HG03442 (cell line): ENCODE data around the gene SLC16A2.
"Not testable (repeated sequence)": the region's sequence is repeated elsewhere in the genome, so short reads cannot be mapped to it uniquely, and the experiment has no call there.

Experiments
- ATAC-seq: cut with Tn5 transposase; IDR thresholded peaks from one replicate; pipeline ENCODE4 v1.9.1; 2021; ENCODE audit warnings: mild to moderate bottlenecking, moderate library complexity; ENCODE audit not compliant: unreplicated experiment

Gene SLC16A2

DNA sequence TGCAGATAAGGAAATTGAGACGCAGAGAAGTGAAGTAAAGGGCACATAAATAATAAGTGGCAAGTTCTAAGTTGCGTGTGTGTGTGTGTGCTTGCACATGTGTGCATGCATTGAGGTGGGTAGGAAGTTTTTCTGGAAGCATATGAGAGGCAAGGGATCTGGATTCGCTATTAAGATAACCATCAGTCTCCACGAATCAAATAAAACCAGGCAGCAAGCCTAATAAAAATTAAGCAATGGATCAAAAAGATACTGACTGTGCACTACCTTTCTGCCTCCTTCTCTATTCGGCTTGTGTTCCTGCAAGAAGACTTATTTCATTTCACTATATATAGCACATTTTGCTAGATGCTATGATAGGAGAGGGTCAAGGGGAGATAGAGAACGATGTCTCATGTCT is 23.8 kb downstream of the SLC16A2 start:
- no peak for ATAC-seq

DNA sequence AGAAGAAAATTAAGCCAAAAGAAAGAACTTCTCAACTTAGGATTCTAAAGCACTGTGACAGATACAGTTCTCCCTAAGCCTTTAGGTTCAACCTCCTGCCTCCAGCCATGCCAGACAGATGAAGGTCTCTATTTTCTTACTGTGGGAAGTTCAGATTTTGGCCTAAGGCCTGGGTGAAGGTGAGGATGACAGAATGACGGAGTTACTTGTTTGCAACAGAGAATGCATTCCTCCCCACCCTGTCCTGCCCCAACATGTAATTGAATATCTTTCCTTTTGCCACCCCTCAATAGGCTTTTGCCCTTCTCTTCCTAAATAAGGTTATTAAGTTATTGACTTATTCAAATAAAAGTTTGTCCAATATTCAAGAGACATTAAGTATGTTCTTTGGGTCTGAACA is 25.6 kb downstream of the SLC16A2 start:
- ATAC-seq: no peak

DNA sequence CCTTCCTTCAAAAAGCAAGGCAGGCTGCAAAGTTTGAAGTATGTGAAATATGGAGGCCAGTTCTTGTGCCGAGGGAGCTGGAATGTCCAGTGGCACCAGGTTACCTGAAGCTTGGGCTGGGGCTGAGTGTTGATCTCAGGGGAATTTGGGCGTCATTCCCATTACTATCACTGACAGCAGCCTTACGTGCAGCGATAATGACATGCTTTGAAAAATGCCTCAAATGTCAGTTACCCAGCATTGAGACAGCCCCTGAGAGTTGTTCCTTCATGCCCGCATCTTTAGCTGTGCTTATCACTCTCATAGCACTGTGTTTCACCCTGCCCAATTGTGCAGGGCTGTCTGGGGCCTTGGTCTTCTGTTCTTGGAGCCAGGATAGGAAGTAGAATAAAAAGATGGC is 27.4 kb downstream of the SLC16A2 start:
- ATAC-seq: no peak

DNA sequence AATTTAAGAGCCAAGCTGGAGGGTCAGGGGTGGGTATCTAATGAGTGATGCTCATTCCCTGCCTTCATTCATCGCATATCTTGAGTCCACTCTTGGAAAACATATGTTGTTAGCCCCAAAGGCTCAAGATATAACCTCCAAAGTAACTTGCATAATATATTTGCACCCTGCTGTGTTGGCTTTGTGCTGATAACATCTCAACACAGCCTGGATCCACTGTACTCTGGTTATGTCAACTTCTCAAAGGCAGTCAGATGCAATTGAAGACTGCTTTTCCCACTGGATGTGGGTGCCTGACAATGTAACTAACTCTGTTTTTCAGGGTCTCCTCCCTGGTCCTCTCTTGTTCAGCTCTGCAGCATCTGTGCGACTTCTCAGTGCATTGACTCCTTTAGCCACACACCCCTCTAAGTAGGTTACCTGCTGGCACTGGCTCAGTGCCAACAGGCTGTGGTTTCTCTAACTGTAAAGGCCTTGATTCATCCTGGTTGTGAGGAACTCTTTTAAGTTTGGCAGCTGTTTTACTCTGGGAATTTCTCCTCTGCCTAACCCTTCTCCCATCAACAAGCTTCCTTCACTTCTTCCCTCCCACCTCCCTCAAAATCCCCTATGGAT is 28.1 kb downstream of the SLC16A2 start:
- ATAC-seq: no peak

DNA sequence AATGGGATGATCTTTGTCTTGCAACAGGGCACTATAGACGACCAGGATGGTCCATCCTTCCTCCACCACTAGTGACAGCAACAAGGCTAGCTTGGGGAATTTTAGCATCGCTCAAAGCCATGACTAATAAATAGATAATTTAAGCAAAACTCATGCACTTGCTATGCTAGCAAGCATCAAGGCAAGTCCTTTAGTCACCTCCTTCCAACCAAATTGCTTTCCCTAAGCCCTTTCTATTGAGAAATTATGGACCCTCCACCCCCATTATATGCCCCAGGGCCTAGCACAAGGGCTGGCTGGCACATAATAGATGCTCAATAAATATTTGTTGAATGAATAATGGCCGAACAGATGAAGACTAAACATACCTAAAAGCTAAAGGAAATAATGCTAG is 28.6 kb downstream of the SLC16A2 start:
- no peak for ATAC-seq

DNA sequence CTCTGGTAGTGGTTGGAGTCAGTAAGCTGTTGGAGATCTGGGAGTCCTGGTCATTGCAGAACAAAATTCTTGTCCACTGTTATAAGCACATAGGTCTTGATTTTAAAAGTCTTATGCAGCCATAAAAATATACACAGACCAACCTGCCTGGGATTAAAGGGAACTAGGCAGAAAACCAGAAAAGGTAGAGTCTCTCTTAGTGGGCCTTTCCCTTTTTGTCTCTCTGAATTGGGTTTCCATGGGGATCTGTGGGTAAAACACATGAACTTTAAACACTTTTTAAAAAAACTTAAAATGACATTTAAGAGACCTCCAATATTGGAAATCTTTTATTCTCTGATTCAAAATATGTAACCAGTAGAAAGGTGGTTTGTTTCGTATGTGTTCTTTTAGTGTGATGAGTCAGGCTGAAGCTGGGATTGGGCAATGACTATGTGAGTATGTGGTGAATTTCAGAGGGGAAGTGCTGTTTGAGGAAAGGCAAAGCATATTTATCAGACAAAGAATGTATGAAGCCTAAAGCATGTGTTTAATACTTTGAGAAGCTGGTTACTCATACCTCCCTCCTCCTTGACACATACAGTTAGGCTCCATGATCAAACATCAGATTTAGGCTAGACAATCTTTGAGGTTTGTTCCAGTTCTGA is 29.6 kb downstream of the SLC16A2 start:
- no peak for ATAC-seq

DNA sequence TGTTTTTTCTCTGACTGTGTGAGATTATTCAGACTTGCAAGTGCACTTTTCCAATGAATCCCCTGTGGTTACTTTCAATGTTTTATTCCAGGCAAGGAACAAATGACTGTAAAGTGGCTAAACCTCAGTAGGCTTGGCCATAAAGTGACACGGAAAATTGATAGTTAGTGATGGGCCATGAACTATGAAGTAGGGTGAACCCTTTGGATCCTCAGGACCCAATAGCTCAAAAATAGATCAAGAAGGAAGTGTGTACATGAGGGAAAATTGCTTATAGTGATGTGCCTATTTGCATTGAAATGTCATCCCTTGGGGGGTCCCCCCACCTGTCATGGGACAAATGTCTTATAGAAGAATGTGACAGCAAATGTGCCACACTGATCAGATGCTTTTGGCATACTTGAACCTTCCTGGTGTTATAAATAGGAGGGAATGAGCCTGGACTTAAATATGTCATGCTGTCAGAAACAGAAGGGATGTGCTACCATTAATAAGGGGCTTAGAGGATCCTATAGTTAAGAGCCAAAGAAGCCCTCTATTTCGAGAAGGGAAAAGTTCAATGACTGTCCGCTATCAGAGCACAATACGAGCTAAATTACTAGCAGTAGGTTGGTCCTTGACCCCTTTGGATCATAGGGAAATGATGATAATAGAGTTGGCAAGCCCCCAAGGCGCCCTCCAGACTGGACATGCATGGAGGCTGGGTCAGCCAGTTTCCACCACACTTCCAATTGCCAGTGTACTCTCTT is 30.3 kb downstream of the SLC16A2 start:
- ATAC-seq: no peak

DNA sequence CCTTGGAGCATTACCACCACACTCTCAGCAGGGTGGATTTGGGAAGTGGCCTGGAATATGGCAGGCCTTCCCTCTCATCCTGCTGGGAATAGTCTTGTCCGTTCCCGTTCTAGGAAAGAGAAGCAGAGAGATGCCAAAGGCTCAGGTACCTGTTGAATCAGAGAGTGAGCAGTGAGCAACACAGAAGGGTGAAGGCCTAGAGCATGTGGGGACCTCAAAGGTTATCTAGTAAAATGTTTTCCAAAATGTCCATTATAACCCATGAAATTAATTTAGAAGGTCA is 30.8 kb downstream of the SLC16A2 start:
- ATAC-seq: no peak

DNA sequence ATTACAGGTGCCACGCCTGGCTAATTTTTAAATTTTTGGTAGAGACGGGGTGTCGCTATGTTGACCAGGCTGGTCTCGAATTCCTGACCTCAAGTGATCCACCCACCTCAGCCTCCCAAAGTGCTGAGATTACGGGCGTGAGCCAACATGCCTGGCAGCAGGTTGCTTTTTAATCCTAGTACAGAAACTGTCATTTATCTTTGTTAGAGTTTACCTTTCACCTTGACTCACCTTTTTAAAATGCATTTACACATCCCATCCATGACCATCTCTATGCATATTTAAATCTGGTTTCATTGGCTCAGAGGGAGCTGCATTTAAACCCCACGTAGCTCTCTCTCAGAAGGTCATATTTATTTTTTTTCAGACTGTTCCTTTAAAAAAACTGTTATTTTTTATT is 31.9 kb downstream of the SLC16A2 start:
- ATAC-seq: no peak

DNA sequence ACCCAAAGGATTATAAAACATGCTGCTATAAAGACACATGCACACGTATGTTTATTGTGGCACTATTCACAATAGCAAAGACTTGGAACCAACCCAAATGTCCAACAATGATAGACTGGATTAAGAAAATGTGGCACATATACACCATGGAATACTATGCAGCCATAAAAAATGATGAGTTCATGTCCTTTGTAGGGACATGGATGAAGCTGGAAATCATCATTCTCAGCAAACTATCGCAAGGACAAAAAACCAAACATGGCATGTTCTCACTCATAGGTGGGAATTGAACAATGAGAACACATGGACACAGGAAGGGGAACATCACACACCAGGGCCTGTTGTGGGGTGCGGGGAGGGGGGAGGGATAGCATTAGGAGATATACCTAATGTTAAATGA is 32.9 kb downstream of the SLC16A2 start:
- ATAC-seq: not testable (repeated sequence)

DNA sequence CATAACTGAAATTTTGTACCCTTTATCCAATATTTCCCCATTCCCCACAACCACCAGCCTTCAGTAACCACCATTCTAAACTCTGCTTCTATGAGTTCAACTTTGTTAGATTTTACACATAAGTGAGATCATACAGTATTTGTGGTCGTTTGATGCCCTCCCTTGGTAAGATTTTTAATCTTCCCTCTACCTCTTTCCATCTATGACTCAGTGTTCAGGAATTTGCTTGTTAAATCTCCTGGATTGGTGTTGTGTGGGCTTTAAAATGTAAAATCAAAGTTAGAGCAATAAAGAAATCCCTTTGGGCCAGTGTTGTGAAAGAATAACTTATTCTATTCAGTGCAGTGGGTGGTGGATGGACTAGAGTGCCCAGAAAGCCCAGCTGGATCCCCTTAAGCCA is 37.4 kb downstream of the SLC16A2 start:
- ATAC-seq: no peak

DNA sequence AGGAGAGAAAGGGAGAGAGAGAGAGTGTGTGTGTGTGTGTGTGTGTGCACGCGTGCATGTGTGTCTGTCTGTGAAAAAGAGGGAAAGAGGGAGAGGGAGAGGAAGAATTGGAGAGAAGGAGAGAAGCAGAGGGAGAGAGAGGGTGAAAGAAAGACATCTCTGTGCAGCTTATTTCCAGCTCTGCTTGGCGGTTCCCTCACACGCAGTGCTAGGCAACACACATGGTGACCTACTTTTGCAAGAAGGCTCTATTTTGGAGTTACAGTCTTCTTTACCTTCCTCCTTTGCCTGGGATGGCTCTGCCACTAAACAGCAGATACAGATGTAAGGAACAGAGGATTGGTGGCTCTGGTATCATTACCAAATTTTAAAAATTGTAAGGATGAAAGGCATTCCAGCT is 40.1 kb downstream of the SLC16A2 start:
- ATAC-seq: no peak

DNA sequence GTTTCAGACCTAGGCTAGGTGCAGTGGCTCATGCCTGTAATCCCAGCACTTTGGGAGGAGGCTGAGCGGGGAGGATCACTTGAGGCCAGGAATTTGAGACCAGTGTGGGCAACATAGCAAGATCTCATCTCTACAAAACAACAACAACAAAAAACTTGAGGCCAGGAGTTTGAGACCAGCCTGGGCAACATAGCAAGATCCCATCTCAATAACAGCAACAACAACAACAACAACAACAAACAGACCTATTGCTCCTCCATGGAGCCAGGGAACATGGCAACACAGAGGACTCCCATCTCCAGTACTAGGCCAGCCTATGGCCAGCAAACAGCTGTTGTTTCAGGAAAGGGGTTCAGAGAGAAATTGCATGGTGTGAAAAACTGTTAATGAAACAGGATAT is 43.4 kb downstream of the SLC16A2 start:
- ATAC-seq: no peak

DNA sequence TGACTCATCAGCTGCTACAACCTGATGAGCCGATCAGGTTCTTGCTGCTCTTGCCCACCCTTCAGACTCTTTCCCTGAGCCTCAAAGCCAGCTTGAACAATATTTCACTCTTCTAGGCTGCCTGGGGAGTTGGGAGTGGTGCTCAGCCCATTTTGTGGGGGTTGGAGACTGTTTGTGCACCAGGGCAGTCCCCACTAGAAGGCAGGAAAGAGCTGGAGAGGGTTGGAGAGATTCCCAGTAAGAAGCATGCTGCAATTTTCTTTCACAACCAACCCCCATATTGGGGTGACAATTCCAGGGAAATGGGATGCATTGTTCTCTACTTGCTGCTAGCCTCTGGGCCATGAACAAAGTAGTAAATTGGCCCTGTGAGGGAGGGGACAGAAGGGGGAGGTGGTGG is 44.1 kb downstream of the SLC16A2 start:
- no peak for ATAC-seq

DNA sequence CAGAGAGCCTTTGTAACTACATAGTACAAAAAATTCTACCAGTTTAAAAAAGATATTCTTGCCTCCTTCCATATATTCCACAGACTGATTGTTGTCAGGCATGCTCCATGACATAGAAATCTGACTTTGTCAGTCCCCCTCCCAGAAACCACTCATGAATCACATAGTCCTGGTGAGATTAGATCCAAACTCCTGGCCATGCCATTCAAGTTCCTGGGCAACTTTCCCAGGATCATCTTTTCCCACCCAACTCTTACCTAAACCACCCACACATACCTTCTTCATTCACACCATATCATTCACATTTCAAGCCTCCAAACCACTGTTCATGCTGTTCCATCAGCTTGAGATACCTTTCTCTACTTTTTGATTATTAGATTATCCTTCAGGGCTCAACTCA is 46.4 kb downstream of the SLC16A2 start:
- no peak for ATAC-seq

DNA sequence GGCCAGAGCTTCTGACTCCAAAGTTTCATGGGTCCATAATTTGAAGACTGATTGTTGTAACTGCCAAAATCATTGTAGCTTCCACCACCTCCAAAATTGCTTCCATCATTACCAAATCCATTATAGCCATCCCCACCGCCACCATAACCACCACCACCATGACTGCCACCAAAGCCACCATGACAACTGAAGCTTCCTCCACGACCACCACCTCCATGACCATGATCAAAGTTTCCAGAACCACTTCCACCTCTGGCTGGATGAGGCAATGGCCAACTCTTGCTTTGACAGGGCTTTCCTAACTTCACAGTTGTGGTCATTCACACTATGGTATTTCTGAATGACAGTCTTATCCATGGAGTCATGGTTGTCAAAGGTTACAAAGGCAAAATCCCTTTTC is 51.8 kb downstream of the SLC16A2 start:
- ATAC-seq: not testable (repeated sequence)

DNA sequence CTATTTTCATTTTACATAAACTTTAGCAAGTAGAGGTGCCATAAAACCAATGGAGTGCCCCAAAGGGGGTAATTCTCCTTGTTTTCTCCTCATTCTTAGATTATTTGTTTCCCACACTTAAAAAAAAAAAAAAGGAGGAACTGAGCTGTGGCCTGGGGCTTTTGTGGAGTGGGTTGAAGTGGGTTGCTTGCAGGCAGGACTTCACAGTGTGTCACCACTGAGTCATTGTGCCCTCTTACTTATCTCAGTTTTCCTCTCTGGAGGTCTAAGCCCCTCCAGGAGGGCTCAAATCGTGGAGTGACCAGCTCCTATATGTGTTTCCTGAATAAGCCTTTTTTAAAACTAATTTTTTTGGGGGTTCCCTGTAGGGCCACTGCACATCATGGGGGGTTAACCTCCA is 69.0 kb downstream of the SLC16A2 start:
- no peak for ATAC-seq

DNA sequence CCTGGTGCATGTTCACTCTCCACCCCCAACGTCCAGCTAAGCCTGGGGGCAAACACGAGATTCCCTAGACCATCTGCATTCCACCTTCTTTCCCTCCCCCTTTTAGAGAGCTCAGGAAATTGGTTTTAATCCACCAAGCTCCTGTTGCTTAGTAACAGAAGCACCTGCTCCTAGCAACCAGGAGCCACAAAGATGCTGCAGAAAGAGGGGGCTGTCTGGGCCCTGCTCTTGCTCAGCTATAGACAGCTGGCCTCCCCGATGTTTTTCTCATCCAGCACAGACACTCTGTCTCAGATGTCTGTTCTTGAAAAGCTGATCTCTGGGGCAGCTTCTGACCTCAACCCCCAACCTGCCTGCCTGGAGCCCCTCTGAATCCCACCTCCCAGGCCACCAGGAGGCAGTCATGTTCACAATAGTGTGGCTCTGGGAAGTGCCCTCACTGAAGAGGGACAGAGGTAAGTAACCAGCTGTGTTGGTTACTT is 71.5 kb downstream of the SLC16A2 start:
- ATAC-seq: no peak

DNA sequence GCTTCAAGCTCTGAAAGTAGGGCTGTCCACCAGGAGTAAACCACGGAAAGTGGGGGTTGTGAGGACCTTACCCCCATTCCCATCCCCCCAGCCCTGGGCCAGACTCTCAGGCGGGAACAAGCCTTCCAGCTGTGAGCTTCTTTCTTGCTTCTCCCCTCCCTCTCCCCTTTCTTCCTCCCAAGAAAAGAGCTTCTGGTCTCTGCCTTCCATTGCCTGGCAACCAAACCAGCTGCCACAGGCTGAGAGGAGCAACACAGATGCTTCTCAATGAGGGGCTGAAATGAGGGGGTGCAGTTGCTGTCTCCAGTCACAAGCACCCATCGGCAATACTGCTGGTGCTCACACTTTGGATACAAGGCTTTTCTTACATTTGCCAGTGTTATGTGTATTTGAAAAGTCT is 72.5 kb downstream of the SLC16A2 start:
- ATAC-seq: no peak

DNA sequence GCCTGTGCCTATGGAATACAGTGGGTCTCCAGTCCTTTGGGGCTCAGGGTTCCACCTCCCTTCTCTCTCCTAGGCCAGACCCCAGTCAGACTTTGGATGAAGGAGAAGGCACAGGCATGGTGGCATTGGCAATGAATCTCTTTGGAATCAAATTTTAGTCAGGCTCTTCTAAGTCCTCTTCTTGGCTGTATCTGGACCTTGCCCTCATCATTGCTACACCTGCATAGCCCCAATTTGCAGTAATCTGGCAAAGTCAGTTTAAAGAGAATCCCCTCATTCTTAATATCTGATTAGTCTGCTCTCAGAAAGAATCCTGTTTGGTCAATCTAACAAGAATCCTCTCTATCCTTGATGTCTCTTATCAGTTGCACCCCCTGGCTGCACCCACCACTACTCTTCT is 77.6 kb downstream of the SLC16A2 start:
- no peak for ATAC-seq

DNA sequence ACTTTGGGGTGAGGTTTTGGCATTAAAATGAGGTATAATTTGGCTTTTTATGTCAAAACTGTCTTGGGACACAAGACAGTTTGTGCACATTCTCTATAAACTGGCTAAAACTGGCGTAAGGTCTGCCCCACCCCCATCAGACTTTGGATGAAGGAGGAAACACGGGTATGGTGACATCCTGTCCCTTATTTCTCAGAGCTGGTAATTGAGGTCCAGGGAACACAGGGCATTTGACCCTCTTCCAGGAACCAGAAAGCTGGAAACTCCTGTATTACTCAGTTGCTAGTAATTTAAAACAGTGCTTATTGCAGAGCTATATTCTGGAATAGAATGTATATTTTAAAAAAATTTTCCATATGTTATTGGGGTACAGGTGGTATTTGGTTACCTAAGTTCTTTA is 78.8 kb downstream of the SLC16A2 start:
- no peak for ATAC-seq

DNA sequence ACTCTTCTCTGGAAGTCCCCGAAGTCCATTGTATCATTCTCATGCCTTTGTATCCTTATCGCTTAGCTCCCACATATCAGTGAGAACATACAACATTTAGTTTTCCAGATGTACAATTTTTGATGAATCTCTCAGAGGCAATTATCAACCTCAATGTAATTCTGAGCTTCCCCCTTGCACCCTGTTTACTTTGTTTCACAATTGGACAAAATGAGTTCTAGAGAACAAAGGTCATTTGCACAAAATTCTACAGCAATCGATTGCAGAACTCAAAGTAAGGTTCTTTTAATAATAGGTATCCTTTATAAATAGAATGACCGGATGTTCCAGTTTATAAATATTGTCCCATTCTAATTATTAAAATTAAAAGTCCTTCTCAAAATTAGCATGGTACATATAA is 79.3 kb downstream of the SLC16A2 start:
- ATAC-seq: no peak

DNA sequence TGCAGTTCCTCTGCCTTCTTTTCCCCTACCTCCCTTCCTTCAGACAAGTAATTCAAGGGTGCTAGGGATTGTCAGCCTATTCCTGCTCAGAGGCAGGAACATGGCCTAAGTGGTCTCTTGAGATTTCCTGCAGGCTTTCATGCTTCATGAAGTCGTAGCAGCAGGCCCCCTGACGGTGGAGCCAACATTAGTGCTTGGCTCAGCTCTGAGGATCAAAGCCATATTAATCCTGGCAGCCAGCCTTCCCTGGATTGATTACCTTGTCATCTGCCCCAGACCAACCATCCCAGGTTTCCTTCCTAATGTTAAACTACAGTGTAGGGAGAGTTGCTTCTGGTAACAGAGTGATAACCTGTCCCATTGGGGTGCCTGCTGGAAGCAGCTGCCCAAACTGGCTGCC is 84.1 kb downstream of the SLC16A2 start:
- no peak for ATAC-seq
